Ureter (tissue), 1 donor: Measurements from ENCODE around the gene KIF21A. TPM values are rescaled to one million over a fixed set of nuclear protein-coding genes. Genes with fewer than 3 reads are reported as not detected.

ENCODE experiments used
- DNase-seq: peaks from one replicate; pipeline ENCODE4 v3.0.0-alpha.2; 2020; ENCODE audit warnings: low spot score
- total RNA-seq: library from RNA; stranded (reverse); gene quantifications from one replicate; pipeline ENCODE4 v1.2.4, GENCODE V29; 2023
- donor health status: DM: yes; HTN: yes; CAD: no.

Gene KIF21A
- total RNA-seq, 1 donor from 2014 or later, result 27.7 TPM

DNA sequence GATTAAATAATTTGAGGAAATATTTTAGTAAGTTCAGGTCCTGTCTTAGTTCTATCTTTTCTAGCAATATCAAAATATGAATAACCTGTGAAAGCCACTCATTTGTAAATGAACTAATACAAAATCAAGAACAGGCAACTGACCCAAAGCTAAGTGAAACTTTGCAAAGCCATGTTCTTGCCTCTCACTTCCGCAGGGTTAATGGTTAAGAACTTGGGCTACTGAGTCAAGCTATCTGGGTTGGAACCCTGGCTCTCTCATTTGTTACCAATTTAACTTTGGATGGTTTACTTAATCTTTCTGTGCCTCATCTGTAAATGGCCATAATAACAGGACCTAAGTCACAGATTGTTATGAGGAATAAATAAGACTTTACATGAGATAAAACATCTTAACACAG, 2.8 kb downstream of the KIF21A start:
- no peak for DNase-seq

DNA sequence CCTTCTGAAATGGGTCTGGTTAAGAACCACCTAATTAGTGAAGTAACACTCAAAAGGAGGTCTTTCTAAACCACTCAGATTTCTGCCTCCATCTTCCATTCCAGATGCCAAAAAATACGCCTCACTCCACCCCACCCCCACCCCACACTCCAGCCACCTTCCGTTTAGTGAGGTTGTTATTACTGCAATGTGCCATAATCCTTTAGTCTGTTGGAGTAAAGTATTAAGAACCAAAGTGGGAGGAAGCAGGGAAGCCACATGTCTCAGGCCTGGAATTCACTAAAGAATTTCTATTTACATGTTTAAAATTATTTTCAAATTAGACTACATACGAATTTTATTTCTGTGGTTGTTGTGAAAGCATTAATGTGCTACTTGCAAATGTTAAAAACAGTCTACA, 7.4 kb downstream of the KIF21A start:
- DNase-seq, result no peak

DNA sequence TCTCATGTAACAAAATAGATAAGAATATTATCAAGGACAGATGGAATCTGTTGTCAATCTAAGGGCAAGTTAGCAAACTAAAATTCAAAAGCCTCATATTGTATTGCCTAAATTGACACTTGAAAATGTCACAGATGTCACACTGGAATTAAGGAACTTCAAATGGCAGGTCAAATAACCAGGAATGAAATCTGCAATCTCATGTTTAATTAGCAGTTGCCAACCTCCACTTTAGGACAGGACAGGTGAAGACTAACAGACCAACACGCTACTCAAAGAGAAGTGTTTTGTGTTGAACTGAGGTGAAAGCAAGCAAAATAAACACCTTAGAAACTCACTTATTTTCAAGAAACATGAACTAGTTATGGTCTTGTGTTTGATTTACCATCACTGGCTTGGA, 11.1 kb downstream of the KIF21A start:
- no peak for DNase-seq

DNA sequence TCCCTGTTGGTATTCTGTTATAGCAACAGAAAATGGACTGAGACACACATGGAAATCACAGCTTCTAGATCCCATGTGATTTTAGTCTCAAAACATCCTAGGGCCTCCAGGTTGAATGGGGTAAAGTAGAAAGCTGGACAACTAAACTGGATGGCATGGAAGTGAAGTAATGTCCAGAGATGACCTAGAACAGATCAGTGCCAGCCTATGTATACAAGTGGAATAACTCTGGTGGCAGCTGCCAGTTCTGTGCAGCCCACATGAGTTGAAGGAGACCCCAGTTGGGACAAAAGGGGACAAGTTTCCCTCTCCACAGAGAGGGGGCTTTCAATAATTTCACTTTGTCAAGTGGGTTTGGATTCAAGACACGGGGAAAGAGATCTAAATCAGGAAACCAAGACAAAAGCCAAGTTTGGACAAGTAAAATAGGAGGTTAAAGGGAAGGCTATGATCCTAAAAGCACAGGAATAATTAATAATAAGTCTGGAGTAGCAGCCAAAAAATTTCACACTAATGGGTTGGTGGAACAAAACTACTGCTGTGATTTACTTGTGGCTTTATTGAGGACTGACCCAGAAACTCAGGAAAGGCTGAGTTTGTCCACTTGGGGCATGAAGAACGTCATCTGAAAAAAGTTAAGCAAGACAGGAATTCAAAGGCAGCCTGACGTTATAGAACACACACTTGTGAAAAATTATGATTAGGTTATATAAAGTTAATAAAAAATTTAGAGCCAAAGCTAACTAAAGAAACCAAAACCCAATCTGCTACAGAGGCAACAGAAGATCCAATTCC, 11.7 kb downstream of the KIF21A start:
- no peak for DNase-seq

DNA sequence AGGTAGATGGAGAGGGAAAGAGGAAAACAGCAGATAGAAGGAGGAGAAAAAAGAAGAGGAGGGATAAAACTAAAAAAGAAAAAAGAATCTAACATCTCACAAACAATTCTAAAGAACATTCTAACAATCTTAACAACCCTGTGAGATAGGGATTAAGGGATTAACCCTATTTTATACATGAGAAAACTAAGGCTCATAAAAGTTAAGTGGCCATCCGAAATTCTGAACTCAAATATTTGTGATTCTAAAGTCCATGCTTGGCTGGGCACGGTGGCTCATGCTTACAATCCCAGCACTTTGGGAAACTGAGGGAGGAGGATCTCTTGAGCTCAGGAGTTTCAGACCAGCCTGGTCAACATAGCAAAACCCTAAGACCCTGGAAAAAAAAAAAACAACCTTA, 13.1 kb downstream of the KIF21A start:
- DNase-seq, result no peak

DNA sequence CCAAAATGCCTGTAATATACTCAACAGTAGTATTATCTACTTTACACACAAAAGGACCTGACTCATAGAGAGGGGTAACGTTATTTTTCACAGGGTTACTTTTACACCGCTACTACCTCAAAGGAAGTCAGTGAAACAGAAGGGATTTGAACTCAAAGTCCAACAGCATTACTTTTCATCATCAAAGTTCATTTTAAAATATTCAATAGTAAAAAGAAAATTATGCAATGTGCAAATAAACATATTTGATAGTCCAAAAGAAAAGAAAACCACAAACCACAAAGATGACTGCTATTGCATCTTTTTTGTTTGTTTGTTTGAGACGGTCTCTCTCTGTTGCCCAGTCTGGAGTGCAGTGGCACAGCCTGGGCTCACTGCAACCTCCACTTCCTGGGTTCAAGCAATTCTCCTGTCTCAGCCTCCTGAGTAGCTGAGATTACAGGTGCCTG, 15.5 kb downstream of the KIF21A start:
- no peak for DNase-seq

DNA sequence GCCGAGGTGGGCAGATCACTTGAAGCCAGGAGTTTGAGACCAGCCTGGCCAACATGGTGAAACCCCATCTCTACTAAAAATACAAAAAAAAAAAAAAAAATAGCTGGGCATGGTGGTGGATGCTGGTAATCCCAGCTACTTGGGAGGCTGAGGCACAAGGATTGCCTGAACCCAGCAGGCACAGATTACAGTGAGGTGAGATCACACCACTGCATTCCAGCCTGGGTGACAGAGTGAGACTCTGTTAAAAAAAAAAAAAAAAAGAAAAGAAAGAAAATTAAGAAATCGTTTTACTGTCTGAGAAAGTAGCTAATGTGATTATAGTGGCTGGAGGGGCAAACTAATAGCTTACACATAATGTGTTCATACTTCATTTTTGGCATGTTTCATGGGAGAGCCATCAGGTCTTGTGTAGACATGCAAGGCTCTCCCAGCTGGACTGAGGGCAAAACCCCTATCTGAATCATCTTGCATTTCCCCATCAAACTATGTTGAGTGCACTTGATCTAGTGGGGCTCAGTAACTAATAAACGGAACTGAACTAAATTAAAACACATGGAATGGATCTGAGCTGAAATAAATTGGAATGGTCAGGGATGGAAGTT, 16.2 kb downstream of the KIF21A start:
- no peak for DNase-seq

DNA sequence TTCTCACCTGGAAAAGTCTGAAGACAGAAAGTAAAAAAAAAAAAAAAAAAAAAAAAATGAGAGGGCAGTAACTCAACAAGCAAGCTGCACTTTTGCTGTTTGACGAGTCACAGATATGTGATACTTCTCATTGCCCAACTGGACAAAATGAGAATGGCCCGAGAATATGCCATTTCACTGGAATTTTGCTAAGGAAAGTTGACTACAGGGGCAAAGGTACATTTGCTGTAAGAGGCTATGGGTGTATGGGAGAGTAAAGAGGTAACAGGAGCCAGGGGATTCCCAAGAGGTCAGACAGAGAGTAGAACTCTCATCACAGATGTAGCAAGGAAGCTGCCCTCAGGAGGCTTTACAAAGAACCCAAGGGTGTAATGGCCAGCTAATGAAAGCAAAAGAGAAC, 22.9 kb downstream of the KIF21A start:
- DNase-seq, result no peak

DNA sequence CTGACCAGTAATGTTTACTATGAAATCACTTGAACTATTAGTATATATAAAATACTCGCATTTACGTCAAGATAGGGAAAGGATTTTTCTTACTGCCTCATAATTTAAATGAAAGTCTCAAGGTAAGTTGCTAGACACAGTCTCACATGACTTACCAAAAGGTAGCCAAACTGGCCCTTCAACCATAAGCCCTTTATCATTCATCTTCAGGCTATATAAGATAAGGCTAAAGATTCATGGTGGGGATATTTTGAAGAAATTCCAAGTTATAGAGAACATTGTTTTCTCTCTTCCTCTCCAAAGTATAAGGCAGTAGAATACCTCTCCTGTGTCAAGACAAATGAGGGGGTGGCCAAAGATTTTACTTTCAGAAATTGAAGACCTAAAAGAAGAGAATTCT, 23.4 kb downstream of the KIF21A start:
- no peak for DNase-seq

DNA sequence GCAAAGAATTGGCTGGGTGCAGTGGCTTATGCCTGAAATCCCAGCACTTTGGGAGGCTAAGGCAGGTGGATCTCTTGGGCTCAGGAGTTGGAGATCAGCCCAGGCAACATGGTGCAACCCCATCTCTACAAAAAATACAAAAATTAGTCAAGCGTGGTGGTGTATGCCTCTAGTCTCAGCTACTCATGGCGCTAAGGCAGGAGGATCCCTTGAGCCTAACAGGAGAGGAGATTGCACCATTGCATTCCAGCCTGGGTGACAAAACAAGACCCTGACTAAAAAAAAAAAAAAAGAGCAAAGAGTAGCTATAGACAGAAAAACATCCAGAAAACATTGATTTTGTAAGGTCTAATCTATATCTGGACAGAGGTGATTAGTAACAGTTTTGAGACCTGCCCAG, 25.0 kb downstream of the KIF21A start:
- DNase-seq, result no peak

DNA sequence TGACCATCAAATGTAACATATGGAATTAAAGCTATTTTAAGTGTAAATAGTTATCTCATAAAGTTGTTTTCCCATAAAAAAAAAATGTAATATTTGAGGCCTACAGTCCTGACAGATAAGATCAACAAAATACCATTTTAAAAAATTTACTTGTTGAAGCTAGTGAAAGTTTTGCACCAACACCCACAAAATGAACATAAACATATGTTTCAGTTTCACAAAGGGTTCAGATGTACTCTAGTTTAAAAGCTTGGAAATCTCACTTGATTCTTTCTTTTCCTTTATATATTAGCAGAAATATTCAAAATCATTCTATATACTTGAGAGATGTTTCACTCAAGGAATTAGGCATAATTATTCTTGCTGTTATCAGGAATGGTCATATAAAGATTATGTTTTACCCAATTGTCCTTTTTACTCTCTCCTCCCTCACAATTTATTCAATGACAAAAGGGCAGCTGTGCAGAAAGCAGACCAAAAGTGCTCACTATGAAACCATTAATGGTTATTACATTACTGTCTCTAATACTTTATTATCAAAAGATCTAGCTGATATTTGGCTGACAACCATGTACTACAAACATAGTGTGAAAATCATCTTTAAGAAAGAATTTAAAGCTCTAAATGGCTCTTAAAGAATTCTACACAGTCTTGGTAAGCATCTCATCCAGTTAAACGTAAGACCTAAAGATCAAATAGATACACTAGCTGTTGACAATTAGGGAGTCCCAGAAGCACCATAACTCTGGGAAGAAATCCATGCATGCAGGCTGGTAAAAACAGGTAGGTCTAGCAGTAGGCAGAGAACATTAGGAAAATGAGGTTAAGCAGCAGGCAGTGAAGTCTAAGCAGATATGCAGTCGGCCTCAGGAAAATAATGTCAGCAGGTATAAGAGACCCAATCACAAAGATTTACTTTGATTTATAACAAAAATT, 28.8 kb downstream of the KIF21A start:
- no peak for DNase-seq

DNA sequence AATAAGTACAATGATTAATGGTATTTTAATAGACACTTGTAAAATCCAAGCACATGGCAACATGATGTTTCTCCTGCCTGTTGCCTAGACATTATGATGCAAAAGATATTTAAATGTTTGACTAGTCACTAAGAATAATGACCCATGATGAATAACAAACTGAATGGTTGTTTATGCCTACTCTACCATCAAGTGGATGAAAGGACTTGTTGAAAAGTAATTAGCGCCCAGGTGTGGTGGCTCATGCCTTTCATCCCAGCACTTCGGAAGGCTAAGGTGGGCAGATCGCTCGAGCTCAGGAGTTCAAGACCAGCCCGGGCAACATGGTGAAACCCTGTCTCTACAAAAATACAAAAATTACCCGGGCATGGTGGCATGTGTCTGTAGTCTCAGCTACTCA, 30.7 kb downstream of the KIF21A start:
- no peak for DNase-seq

DNA sequence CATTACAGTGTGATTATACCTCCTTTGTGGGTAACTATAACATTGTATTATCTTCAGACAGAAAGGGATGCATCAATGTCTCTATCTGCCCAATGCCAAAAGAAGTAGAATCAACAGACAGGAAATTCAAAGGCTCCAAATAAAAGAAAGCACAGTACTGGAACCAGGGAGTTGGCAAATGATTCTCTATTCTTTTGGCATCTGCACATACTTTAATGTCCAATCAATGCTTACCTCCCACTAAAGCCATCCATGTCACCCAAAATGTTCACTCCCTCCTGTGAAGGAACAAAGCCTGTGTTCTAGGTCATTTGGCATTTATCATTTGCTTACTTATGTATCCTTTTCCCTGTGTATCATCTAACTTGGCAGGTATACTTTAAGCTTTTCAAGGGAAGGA, 36.7 kb downstream of the KIF21A start:
- no peak for DNase-seq

DNA sequence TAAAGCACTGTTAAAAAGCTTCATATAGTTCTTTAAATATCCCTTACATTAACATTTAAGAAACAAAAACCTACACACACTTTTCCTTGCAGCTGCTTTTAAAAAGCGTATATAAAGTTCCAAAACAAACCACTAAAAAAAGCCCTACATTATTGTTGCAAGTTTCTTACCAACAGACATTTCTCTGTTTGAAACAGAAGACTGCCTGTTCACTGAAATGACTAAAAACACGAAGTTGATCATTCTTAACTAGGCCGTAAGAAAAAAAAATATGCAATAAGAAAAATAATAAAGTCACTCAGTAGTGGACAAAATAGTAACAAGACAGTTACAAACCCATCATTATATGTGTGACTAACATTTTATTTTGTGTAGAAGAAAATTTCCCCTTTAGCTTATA, 37.3 kb downstream of the KIF21A start:
- no peak for DNase-seq

DNA sequence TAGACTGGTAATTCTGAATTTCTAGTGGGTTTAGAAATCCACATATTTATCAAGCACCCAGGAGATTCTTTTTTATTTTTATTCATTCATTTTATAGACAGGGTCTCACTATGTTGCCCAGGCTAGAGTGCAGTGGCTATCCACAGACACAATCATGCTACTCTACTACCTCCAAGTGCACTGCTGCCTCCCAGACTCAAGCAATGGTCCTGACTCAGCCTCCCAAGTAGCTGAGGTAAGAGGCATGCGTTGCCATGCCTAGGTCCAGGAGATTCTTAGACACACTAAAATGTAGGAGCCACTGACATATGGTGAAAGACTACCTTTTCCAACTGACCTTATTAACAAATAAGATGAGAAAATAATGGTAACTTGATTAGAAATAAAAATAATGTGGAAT, 38.9 kb downstream of the KIF21A start:
- no peak for DNase-seq

DNA sequence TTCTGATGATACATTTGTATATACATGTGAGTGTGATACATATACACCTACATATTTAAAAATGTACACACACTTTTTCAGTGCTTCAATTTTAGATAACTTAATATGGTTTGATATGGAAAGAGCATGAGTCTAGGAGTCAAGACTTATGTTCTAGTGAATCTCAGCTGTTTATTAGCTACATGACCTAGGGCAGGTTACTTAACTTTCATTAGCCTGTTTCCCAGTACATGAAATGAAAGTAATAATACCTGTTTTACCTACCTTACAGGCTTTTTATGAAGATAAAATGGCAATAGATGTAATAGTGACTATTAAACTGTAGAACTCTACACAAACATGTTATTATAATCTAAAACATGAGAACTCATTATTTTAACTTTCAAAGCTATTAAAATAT, 39.5 kb downstream of the KIF21A start:
- no peak for DNase-seq

DNA sequence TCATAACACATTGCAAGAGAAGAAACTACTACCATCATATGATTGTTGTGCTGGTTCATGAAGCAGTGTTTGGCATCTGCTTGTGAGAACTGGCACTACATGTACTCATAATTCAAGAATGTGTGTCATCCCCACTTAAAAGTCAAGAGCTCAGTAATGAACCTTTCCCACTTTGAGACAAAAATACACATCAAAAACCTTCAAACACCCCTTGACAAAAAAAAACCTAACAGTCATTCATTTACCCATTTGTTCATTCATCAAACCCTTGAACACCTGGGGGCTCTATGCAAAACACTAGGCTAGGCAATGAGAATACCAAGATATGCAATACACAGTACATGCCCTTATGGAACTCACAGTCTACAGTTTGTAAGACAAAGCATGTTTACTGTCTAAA, 40.0 kb downstream of the KIF21A start:
- no peak for DNase-seq

DNA sequence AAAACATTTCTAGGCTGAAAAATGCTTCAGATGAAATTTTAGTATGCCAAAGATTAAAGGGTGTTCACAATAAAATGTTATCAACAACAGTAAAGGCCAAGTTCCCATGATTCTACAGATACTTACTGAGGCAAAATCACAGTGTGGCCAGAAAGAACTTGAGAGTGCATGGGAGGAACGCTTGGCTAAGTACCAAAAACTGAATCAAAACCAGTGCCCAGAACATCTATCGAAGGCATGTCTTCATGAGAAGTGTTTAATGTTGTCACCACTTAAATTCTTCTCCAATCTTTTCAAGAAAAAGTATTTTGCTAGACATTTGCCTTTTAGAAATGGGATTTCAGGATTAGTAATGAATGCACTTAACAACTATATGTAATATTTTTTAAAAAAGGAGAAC, 41.5 kb downstream of the KIF21A start:
- no peak for DNase-seq

DNA sequence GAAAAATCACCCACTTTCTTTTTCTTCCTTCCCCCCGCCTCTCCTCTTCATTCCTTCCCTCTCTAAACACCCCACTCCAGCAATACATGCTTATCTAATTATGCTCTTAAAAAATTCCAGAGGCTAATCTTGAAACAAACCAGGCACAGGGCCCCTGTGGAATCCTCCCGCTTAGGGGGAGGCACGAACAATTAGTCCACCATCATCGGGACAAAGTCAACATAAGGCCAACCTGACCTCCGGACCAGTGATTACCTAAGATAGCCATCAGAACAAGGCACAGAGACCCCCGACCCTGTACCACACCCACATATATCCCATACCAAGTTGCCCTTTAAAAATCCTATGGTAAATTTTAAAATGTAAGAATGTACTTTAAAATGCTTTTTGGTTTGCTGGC, 47.1 kb downstream of the KIF21A start:
- no peak for DNase-seq

DNA sequence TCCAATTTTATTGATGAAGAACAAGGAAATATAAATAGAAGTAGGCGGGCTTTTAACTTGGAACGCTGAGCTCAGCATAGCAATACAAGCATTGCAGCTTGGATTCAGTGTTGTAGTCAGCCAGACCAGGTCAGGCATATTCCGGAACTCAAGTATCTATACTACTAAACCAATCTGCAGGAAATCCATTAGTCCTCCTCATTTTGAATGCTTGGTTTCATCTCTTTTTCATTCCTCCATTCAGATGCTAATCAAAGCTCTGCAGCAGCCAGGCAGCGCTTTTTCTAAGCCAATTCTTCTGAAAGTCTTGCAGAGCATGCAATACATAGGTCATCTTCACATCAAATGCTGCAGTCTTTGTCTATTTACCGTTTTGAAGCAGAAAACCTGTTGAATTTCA, 49.0 kb downstream of the KIF21A start:
- no peak for DNase-seq

DNA sequence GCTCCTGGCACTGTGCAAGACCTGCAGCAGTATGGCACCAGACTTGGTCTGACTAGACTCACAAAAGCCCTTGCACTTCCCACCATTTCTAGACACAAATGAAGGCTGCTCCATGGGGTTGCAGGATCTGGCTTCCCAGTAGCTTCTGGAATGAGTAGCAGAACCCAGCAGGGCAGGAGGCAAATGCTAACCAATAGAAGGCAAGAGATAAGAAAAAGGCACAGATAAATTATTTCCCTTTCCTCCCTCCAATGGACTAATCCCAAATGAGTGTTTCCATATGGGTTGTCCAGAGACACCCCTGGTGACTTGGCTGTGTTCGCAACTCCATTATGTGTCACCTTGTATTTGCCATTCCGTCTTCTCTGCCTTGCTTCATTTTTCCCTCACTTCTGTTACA, 49.7 kb downstream of the KIF21A start:
- DNase-seq, result no peak

DNA sequence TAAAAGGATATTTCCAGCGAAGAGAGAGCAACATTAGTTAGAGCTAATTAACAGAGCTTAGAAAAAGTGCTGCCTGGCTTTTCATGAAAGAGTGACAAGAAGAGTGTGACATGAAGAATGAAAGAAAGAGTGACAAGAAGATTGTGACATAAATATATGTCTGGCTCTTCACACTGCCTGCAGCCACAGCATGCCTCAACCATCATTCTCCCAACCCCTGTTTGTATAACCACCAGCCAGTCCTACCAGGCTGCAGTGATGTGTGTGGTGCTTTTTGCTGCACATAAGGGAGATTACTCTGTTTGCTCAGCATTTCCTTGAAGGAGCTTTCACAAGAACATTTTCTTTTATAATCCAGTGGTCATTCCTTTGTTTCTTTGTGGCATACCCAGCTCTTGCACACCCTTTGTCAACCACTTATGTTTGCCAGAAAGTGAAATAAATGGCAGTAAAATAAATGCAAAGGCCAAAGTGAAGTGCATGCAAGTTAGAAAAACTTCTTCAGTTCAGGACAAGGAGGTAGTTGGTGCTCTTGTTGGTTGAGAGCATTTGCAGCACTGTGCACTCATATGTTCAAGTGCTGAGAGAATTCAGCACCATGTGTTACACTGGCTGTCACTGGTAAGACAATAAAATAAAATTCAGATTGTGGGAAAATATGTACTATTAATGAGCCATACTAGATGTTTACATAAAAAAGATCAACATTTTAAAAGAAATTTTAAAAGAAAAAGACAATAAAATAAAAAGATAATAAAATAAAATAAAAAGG, 50.6 kb downstream of the KIF21A start:
- DNase-seq, result no peak
